GM21390 (cell line): Measurements from ENCODE around the gene PRF1.
A peak's percentile ranks its signal among the peaks of the same experiment; 100 is the strongest.

ENCODE experiments used
- ATAC-seq: cut with Tn5 transposase; IDR thresholded peaks from one replicate; pipeline ENCODE4 v1.9.1; 2021; ENCODE audit not compliant: unreplicated experiment

PRF1 gene

DNA sequence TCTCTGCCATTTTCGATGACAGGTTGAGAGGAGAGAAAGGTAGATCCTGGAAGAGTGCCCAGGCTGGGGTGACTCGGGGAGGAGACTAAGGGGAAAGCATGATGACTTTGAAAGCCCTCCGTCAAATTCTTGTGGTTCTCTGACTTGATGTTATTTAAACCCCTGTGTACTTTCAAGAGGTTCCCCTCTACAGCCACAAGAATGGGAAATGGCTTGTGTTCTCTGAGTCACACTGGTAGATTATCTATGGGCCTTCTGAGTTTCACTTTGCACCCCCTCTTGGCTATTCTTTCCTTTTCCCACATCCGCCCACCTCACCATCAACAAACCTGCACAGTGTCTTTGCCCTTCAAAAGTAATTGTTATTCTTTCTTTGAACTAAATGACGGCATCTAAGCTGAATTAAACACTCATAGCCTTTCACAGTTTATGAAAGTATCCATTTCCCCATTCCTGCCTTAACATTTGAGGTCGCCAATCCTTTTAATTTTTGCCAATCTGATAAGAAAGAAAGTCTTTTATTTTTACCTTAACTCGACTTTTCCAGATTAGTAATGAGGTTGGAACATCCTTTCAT is 24.1 kb downstream of the PRF1 start:
- ATAC-seq: peak; percentile 51

DNA sequence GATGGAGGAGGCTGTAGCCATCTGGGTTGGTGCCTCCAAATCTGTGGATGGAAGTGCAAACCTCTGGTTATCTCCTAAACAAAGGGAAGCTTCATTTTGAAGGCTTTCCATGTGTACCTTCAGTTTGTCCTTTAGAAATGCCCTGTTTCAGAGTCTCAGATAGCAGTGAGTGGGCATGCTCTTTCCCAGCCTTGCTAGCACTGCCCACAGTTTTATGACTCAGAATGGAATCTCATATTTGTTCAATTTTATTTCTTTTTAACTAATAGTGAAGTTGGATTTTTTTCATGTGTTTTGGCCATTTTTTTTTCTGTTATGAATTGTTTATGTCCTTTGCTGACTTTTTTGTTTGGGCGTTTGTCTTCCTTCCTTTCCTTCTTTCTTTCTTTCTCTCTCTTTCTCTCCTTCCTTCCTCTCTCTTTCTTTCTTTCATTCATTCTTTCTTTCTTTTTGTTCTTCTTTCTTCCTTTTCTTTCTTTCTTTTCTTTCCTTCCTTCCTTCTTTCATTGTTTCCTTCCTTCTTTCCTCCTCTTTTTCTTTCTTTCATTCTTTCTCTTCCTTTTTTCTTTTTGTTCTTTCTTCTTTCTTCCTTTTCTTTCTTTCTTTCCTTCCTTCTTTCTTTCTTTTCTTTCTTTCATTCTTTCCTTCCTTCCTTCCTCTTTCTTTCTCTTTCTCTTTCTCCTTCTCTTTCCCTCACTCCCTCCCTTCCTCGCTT is 25.6 kb downstream of the PRF1 start:
- no peak for ATAC-seq

DNA sequence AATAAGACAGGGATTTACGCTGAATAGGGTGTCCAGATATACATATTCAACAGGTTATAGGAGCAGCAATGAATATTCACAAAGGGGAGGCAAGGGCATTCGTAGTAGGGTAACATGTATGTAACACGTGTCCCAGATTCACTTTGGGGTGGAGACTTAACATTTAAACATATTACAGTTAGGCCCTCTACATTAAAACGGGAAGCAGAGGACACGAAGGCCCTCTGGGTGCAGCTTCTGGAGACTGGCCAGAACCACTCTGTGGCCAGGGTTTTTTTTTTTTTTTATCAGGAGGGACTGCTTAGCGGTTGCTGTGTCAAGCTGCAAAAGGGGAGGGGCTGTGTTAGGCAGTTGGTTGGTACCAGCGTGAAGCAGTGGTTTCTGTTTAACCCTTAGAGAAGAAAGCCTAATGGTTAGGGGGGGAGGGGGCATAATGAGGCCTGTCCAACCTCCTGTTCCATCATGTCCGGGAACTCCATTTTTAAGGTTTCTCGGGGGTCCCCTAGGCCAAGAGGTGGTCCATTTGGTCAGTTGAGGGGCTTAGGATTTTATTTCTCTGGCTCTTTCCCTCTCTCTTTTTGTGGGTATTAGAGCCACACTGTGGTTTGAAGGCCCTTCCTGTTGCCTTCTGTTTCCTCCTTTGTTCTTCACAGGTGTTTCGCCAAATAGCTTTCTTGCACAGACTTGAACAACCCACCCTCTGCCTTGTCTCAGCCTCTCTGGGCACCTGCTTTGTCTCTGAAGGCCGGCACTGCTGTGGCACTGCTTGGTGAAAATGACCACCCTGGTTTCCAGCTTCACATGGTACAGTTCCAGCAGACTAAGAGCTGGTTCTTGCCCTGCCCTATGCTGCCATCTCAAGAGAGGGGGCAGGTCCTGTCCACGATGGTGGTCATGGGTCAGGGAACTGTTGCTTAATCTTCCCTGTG is 26.4 kb downstream of the PRF1 start:
- ATAC-seq: peak; percentile 50

DNA sequence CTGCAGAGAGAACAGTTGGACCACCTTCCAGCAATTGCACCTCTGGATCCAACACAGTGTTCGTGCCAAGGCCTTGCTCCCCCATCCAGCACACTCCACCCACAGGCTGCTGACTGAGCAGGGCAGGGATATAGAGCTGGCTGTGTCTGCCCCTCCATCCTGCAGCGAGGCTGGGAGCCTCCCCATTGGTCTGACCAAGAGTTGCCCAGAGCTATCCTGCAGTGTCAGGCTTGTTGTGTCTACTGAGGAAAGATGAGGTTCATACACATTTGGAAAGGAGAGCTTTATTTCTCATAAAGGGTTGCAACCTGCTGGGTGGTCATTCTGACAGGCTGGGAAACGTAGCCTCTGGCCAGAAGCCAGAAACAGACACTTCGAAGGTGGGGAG is 27.1 kb downstream of the PRF1 start:
- ATAC-seq: no peak

GRCh38 chr10:70573599-70574506 is 28.7 kb downstream of the PRF1 start:
- no peak for ATAC-seq

DNA sequence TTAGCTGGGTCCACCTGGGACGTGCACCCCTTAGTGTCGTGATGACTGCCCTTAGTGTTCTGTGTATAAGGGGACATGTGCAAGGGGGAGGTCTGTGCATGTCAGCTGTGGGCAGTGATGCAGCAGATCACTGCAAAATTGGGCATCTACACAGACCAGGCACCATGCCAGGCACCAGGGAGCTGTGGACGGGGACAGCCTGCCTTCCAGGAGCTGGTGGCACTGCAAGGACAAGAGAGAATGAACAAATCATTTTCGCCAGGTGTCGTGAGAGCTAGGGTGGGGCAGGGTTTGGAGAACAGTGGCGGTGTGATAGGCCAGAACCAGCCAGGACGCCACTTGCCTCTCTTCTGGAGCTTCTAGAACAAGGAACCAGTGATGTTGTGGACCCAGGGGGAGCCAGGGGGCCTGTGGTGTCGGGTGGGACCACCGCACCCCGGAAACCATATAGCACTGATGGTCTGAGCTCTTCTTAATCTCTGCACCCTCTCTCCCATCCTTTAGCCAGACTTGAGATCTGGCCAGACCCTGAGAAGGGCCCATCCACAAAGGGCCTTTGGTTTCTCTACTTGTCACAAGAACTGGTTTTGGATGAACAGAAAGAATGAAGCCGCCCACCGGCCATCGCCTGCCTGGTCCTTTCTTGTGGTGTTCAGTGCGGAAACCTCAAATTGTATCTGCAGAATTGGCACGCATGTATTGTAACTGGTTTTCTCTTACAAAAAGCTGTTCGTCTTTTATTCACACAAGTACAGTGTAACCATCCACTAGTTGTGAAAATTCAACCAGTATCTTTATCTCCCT is 30.7 kb downstream of the PRF1 start:
- no peak for ATAC-seq

DNA sequence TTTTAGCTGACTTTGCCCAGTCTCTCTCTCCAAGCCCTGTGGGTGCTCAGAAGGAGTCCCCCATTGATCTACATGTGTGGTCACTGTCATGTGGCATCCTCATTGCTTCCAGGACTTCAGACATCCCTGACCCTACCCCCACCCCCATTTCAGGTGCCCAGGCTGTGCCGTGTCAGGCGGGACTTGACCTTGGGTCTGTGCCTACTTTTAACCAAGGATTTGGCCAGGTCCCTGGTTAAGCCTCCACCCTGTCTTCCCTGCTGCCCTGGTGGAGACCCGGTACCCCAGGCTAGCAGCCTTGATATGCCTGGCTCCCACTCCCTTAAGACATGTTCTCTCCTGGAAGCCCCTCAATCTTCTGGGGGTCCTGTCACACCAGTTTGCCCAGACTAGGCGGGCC is 31.3 kb downstream of the PRF1 start:
- no peak for ATAC-seq

DNA sequence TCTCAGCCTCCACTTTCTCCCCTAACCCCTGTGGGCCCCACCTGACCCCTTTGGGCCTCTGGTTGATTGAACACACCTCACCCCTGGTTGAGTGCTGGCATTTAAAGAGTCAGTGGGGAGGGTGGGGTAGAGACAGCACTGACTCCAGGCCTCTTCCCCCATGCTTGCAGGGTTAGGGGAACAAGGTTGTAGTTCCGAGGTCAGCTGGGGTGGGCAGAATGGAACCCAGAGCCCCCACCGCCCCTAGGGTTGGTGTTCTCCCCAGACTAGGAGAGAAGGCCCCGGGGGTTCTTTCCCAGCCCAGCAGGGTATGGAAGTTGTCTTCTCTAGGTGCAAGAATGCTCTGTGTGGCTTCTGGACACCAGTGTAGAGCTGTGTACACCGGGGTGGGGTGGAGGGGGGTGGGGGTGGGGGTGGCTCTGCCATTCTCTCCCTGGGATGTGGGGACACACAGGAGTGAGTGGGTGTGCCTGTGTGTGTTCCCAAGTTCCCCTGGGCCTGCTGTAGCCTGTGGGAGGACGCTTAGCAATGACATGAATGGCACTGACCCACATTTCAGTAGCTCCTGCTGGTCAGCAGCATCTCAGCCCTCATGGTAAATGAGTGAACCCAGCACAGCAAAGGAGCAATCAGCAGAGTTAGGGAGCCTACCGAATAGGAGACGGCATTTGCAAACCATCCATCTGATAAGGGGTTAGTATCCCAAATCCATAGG is 33.6 kb downstream of the PRF1 start:
- no peak for ATAC-seq

DNA sequence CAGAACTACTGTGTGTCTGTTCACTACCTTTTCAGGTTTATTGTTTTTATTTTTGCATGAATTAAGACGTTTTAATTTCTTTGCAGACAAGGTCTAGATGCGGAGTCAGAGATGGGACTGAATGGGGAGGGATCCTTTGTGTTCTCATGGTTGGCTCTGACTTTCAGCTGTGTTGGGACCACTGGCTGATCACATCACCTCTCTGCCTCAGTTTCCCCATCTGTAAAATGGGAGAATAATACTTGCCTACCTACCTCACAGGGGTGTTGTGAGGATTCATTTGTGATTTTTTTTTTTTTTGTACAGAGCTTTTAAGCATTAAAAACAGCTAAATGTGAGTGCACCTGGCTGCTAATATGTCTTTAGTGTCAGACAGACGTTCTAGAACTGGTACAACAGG is 34.4 kb downstream of the PRF1 start:
- ATAC-seq: no peak

DNA sequence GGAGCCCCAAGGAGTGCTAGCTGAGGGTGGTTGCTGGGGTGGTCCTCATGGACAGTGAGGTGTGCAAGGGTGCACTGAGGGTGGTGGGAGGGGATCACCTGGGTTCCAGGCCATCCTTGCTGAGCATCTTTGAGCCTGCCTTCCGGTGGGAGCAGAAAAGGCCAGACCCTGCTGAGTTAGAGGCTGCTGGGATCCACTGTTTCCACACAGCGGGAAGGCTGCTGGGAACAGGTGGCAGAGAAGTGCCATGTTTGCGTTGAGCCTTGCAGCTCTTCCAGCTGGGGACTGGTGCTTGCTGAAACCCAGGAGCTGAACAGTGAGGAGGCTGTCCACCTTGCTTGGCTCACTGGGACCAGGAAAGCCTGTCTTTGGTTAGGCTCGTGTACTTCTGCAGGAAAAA is 34.9 kb downstream of the PRF1 start:
- no peak for ATAC-seq

GRCh38 chr10:70566515-70567290 is 35.8 kb downstream of the PRF1 start:
- ATAC-seq: no peak

- no peak for ATAC-seq
Observed at GRCh38 chr10:70565556-70566514, 36.7 kb downstream of the PRF1 start.

DNA sequence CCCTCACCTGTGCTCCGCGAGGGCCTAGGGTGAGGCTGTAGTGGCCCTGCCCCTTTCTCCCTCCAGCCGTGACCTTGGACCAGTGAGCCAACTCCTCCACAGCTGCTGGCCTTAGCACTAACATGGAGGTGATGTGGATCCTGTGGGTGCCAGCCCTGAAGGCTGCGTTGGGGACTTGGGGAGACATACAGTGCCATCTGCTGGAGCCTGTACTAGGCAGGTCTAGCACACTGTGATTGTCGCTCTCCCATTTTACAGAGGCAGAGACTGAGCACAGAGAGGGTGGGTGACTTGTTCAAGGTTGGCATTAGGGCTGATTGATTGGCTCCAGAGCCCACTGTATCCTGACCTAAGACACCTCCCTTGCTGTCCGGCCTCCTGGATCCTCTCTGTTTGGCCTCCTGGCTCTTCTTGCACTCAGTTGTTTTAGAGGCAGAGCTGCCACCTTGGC is 37.6 kb downstream of the PRF1 start:
- ATAC-seq: no peak

DNA sequence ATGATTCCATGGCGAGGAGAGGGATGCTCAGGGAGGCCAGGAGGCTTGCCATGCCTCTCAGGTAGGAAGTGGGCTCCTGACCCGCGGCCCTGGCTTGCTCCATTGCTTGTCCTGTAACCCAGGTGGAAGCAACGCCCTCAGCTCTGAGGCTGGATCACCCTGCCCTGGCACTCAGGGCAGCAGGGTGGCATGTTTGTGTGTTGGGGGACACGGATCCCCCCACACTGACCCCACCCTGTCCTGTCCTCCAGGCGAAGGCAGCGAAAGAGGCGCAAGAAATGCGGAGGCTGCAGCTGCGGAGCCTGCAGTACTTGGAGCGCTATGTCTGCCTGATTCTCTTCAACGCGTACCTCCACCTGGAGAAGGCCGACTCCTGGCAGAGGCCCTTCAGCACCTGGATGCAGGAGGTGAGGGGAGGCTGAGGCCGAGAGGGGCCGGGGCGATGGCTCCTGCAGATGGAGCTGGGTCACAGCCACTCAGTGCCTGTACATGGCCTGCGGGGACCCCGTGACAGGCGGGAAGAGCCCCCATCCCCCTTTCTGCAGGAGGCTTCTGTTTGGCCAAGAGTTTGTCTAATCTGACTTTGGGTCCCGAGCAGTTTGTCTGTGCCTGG is 38.3 kb downstream of the PRF1 start:
- no peak for ATAC-seq

- no peak for ATAC-seq
Observed at GRCh38 chr10:70563230-70563629, 39.3 kb downstream of the PRF1 start.

DNA sequence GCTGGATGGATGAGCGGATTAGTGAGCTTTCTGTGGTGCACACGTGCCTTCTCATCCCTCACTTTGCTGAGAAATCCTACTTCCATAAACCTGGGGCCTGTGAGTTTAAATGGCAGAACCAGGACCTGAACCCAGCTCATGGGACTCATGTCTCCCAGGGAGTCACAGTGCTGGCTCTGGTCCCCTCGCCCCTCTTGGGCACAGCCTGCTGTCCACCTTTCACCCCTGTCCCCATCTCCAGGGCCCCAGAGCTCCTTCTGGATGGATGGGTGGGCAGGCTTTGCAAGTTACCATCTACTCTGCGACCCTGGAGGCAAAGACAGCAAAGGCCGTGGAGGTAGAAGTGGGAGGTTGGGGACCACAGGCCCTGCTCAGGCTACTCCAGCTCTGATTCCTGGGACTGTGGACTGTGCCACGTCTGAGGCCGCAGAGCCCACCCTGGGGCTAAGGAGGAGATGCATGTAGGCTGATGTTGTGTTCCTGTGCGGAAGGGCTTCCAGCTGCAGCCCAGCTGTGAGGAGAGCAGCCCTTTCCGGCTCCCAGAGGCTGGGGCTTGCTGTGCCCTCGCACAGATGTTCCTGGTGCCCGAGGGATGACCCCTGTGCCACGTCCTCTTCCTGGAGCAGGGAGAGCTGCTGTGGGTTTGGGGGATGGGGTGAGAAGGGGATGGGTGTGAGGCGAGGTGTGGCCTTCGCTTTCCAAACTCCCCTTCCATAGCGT is 40.3 kb downstream of the PRF1 start:
- ATAC-seq: no peak
